Astrocyte (in vitro differentiated cells and primary cell): ENCODE measurements around the gene PTPN6.

ENCODE experiments used
- EZH2 ChIP-seq: IDR thresholded peaks from 2 replicates; pipeline ENCODE4 v1.6.1; 2012; ENCODE audit warnings: mild to moderate bottlenecking, low read length, inconsistent platforms; ENCODE audit not compliant: insufficient read depth
- TF ChIP-seq, protein P1 (sequence below): IDR thresholded peaks from 2 replicates; pipeline ENCODE4 v1.5.1; 2011; ENCODE audit warnings: low read depth, mild to moderate bottlenecking, inconsistent platforms, low read length, moderate library complexity; ENCODE audit not compliant: insufficient read depth

DNA sequence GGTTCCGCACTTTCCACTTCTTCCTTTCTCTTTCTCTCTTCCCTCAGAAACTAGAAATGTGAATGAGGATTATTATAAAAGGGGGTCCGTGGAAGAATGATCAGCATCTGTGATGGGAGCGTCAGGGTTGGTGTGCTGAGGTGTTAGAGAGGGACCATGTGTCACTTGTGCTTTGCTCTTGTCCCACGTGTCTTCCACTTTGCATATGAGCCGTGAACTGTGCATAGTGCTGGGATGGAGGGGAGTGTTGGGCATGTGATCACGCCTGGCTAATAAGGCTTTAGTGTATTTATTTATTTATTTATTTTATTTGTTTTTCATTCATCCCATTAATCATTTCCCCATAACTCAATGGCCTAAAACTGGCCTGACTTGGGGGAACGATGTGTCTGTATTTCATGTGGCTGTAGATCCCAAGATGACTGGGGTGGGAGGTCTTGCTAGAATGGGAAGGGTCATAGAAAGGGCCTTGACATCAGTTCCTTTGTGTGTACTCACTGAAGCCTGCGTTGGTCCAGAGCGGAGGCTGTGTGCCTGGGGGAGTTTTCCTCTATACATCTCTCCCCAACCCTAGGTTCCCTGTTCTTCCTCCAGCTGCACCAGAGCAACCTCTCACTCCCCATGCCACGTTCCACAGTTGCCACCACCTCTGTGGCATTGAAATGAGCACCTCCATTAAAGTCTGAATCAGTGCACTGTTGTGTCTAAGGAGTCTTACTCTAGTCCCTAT lies 28.0 kb upstream of the PTPN6 start:
- TF ChIP-seq, protein P1, sequence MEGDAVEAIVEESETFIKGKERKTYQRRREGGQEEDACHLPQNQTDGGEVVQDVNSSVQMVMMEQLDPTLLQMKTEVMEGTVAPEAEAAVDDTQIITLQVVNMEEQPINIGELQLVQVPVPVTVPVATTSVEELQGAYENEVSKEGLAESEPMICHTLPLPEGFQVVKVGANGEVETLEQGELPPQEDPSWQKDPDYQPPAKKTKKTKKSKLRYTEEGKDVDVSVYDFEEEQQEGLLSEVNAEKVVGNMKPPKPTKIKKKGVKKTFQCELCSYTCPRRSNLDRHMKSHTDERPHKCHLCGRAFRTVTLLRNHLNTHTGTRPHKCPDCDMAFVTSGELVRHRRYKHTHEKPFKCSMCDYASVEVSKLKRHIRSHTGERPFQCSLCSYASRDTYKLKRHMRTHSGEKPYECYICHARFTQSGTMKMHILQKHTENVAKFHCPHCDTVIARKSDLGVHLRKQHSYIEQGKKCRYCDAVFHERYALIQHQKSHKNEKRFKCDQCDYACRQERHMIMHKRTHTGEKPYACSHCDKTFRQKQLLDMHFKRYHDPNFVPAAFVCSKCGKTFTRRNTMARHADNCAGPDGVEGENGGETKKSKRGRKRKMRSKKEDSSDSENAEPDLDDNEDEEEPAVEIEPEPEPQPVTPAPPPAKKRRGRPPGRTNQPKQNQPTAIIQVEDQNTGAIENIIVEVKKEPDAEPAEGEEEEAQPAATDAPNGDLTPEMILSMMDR, result no peak
- no peak for TF ChIP-seq EZH2
